SK-N-SH treated with all-trans-retinoic acid at 6 μM for 48 hours (cell line): Measurements from ENCODE around the gene MAP4K4.

Experiments used
- ATAC-seq: fragments of 200-7000 bp; cut with Tn5 transposase; 3 replicates; pipeline ENCODE4 v1.9.1; 2020; ENCODE audit warnings: mild to moderate bottlenecking, moderate library complexity
- BACH2 ChIP-seq: fragments of 250-450 bp; sonication (Bioruptor Pico); IDR thresholded peaks from 2 replicates; pipeline ENCODE4 v1.9.0; 2021; ENCODE audit warnings: mild to moderate bottlenecking, borderline replicate concordance
- CREB5 ChIP-seq: fragments of 250-450 bp; sonication (Bioruptor Pico); IDR thresholded peaks from 2 replicates; pipeline ENCODE4 v1.5.1; 2020; ENCODE audit warnings: low read depth, mild to moderate bottlenecking, moderate library complexity
- CSDC2 ChIP-seq: fragments of 250-450 bp; sonication (Bioruptor Pico); IDR thresholded peaks from 2 replicates; pipeline ENCODE4 v1.5.0; 2020; ENCODE audit warnings: mild to moderate bottlenecking, moderate library complexity
- CSRNP3 ChIP-seq: fragments of 250-450 bp; sonication (Bioruptor Pico); IDR thresholded peaks from 2 replicates; pipeline ENCODE4 v1.5.1; 2021; ENCODE audit warnings: mild to moderate bottlenecking, moderate library complexity
- ESRRG ChIP-seq: fragments of 250-450 bp; sonication (Bioruptor Pico); IDR thresholded peaks from 2 replicates; pipeline ENCODE4 v1.6.1; 2021; ENCODE audit warnings: mild to moderate bottlenecking
- GLIS3 ChIP-seq: fragments of 250-450 bp; sonication (Bioruptor Pico); IDR thresholded peaks from 2 replicates; pipeline ENCODE4 v1.5.0; 2020; ENCODE audit warnings: mild to moderate bottlenecking, moderate library complexity
- ISL1 ChIP-seq: fragments of 250-450 bp; sonication (Bioruptor Pico); IDR thresholded peaks from 2 replicates; pipeline ENCODE4 v2.1.2; 2022; ENCODE audit warnings: mild to moderate bottlenecking, moderate library complexity
- PATZ1 ChIP-seq: fragments of 250-450 bp; sonication (Bioruptor Pico); IDR thresholded peaks from 2 replicates; pipeline ENCODE4 v1.8.0; 2020; ENCODE audit warnings: mild to moderate bottlenecking, moderate library complexity, borderline replicate concordance
- PPARA ChIP-seq: fragments of 250-450 bp; sonication (Bioruptor Pico); IDR thresholded peaks from 2 replicates; pipeline ENCODE4 v1.5.0; 2020; ENCODE audit warnings: mild to moderate bottlenecking, borderline replicate concordance
- RARB ChIP-seq: fragments of 250-450 bp; sonication (Bioruptor Pico); IDR thresholded peaks from 2 replicates; pipeline ENCODE4 v1.8.0; 2021; ENCODE audit warnings: mild to moderate bottlenecking, moderate library complexity
- SNAI2 ChIP-seq: fragments of 250-450 bp; sonication (Bioruptor Pico); IDR thresholded peaks from 2 replicates; pipeline ENCODE4 v1.5.0; 2020; ENCODE audit warnings: mild to moderate bottlenecking, moderate library complexity
- TCF4 ChIP-seq: fragments of 250-450 bp; sonication (Bioruptor Pico); IDR thresholded peaks from 2 replicates; pipeline ENCODE4 v1.8.0; 2021; ENCODE audit warnings: mild to moderate bottlenecking, moderate library complexity, borderline replicate concordance
- TOX ChIP-seq: fragments of 250-450 bp; sonication (Bioruptor Pico); IDR thresholded peaks from 2 replicates; pipeline ENCODE4 v1.8.0; 2021; ENCODE audit warnings: mild to moderate bottlenecking, moderate library complexity, borderline replicate concordance
- TSHZ2 ChIP-seq: fragments of 250-450 bp; sonication (Bioruptor Pico); IDR thresholded peaks from 2 replicates; pipeline ENCODE4 v1.5.0; 2020; ENCODE audit warnings: mild to moderate bottlenecking, moderate library complexity
- ZC3H10 ChIP-seq: fragments of 250-450 bp; sonication (Bioruptor Pico); IDR thresholded peaks from 2 replicates; pipeline ENCODE4 v1.5.1; 2021; ENCODE audit warnings: mild to moderate bottlenecking, moderate library complexity
- ZFP30 ChIP-seq: fragments of 450-650 bp; formaldehyde crosslinking; IDR thresholded peaks from 2 replicates; pipeline ENCODE4 v1.5.0; 2022; ENCODE audit warnings: mild to moderate bottlenecking, moderate library complexity
- ZNF565 ChIP-seq: fragments of 450-650 bp; formaldehyde crosslinking; conservative IDR thresholded peaks from 2 replicates; pipeline ENCODE4 v1.5.0; 2020; ENCODE audit warnings: low read depth, mild to moderate bottlenecking, moderate library complexity
- ZNF70 ChIP-seq: fragments of 450-650 bp; formaldehyde crosslinking; IDR thresholded peaks from 2 replicates; pipeline ENCODE4 v1.5.0; 2020; ENCODE audit warnings: mild to moderate bottlenecking, moderate library complexity
- ZNF8 ChIP-seq: fragments of 450-650 bp; formaldehyde crosslinking; IDR thresholded peaks from 2 replicates; pipeline ENCODE4 v1.5.0; 2020; ENCODE audit warnings: mild to moderate bottlenecking, moderate library complexity

The MAP4K4 gene

GRCh38 chr2:101710036-101710435, 12.5 kb downstream of the MAP4K4 start (continued):
- TF ChIP-seq CSRNP3 (no peak), CSDC2 (CRISPR knock-in tag) (no peak), RARB (CRISPR knock-in tag) (no peak), BACH2 (CRISPR knock-in tag) (no peak)

- peak; percentile 71 for ATAC-seq
- TF ChIP-seq ZC3H10, result no peak
- TF ChIP-seq, all 23 proteins: peak for 0
Observed at GRCh38 chr2:101710471-101711318, 13.2 kb downstream of the MAP4K4 start.

- TF ChIP-seq PPARA (CRISPR knock-in tag), result no peak
- TF ChIP-seq GLIS3 (CRISPR knock-in tag), result no peak
- no peak for TF ChIP-seq ISL1 (CRISPR knock-in tag)
- TF ChIP-seq ZNF565, result no peak
- no peak for TF ChIP-seq BACH2 (CRISPR knock-in tag)
- TF ChIP-seq ZFP30 (CRISPR knock-in tag), result no peak
- no peak for TF ChIP-seq TOX (CRISPR knock-in tag)
- TF ChIP-seq PATZ1 (CRISPR knock-in tag), result no peak
- TF ChIP-seq ZNF8 (CRISPR knock-in tag), result no peak
- no peak for TF ChIP-seq ZC3H10
- TF ChIP-seq TCF4 (CRISPR knock-in tag), result no peak
- no peak for TF ChIP-seq SNAI2 (CRISPR knock-in tag)
- TF ChIP-seq, all 23 proteins: peak for 0
- ATAC-seq, result no peak
Observed at GRCh38 chr2:101714118-101714517, 16.6 kb downstream of the MAP4K4 start.

- TF ChIP-seq PPARA (CRISPR knock-in tag) (no peak), ZNF70 (no peak), ISL1 (CRISPR knock-in tag) (no peak), PATZ1 (CRISPR knock-in tag) (no peak), TCF4 (CRISPR knock-in tag) (no peak)
- no peak for ATAC-seq
Observed at GRCh38 chr2:101717071-101717845, 19.8 kb downstream of the MAP4K4 start.

GRCh38 chr2:101718479-101718878, 21.0 kb downstream of the MAP4K4 start:
- no peak for ATAC-seq
- TF ChIP-seq ZNF565 (no peak), CREB5 (CRISPR knock-in tag) (no peak), TSHZ2 (CRISPR knock-in tag) (no peak), ISL1 (CRISPR knock-in tag) (no peak), CSRNP3 (no peak), PATZ1 (CRISPR knock-in tag) (no peak), RARB (CRISPR knock-in tag) (no peak), ESRRG (CRISPR knock-in tag) (no peak), ZFP30 (CRISPR knock-in tag) (no peak), ZC3H10 (no peak)
